NCI-H82 (cell line): ENCODE results near the gene C19orf73.

ENCODE experiments used
- DNase-seq: peaks from one replicate; lab custom pipeline; 2025; lab: John Stamatoyannopoulos, UW

C19orf73 gene

GRCh38 chr19:49101160-49101559, 17.8 kb downstream of the C19orf73 start:
- DNase-seq: no peak

- DNase-seq: no peak
These were observed 20.1 kb downstream of the C19orf73 start for GRCh38 chr19:49098795-49099194.

DNA sequence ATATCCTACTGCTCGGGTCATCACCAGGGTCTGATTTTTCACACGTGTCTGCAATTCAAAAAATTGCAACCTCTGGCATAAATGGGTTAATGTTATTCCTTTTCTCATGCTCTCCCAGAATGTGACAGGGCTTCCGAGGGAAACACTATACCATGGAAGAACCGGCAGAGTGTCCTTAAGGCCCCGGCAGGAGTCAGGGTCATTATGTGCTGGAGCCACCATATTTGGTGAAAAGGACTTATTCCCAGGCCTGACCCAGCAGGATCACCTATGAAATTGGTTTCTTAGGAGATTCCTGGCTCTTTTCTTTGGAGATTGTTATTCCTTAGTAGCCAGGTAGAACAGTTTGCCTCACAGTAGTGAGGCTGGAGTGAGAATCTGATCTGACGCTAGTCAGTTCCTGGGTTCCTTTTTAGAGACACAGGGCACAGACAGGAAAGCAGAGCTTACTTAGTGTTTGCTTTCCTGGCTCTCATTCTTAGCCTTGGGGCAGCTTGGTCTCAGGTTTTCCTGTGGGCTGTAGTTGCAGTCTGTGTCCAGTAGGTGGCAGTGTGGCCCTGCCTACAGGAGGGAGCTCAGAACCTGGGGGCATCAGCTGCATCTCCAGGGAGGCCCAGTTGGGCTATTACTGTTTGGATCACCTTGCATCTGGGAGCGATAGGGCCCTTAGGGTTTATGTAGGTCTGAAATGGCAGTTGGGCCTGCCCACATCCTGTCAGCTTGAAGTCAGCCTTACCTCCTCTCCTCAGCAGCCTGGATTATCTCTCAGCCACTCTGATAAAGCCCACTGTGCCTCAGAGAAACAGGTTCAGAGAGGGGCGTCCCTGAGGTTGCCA, 21.3 kb downstream of the C19orf73 start:
- peak; percentile 85 for DNase-seq

DNA sequence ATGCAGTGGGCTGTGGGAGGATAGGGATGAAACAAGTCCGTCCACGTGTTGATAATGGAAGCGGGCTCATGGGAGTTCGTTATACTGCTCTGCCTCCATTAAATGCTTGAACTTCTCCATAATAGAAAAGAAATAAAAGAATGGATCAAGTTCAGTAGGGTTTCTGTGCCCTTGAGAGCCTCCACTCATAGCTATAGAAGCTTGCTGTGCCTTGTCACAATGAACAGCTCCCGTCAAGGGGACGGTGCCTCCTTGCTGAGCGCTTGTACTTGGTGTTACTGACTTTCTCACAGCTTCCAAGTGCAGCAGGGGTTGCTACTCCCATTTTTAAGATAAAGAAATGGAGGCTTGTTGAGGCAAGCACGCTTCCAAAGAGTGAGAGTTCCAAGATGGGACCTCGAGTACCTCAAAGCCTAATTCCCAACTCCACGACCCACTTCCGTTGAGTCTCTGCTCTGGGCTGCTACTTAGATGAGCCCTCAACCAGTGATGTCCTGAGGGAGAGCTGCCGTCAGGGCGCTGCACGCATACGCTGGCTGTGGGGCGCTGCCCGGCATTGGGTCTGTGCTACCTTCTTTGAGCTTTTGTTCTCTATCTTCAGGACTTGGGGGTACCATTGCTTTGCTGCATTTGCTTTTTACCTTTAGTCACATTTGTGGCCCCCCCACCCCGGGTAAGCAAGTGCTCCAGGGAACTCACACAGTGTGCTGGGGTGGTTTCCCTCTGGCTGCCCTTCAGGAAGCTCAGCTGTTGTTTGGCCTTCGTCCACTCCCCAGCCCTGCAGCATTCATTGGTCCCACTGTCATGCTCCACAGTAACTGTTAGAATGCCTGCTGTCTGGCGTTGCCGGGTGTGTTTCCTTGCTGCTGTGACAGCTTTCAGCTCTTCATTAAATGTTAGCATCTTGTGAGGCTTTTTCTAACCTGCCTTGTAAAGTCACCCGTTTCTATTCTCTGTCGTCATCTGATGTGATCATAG, 24.1 kb downstream of the C19orf73 start:
- DNase-seq: no peak

GRCh38 chr19:49092686-49093085, 26.3 kb downstream of the C19orf73 start:
- no peak for DNase-seq

DNA sequence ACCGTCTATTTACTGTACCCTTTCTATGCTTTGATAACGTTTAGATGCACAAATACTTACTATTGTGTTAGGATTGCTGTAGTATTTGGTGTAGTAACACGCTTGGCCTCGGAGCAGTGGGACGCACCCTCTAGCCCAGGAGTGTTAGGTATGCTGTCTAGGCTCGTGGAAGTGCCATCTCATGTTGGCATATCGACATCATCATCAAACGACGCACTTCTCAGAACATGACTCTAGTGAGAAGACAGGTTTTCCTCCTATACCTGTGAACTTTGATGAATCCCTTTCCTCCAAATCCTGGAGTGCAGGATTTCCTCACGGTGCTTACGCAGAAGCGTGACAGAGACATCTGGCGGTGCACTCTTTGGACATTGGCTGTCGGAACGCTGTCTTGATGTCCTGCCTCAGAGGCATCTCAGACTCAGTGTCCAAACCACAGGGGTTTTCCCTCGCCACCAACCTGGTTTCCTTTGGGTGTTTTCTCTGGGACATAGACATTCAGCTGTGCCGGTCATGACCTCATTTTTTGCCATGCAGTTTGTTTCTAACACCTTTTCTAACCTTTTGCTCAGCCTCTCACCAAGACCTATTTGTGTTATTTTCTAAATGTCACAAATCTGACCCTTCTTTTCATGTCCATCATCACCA, 27.4 kb downstream of the C19orf73 start:
- no peak for DNase-seq

- no peak for DNase-seq
These were observed 32.6 kb downstream of the C19orf73 start for GRCh38 chr19:49086296-49086695.

GRCh38 chr19:49085868-49086232, 33.1 kb downstream of the C19orf73 start:
- DNase-seq: no peak

- peak; percentile 100 for DNase-seq
These were observed 33.7 kb downstream of the C19orf73 start, which contains the start of gene SNRNP70 for GRCh38 chr19:49085020-49085867. Gene SNRNP70, plus strand, starts transcription at chr19:49085451. Its CDS starts 964 bp downstream, at chr19:49086415.

- peak; percentile 44 for DNase-seq
These were observed 34.5 kb downstream of the C19orf73 start for GRCh38 chr19:49084206-49085019.

GRCh38 chr19:49081273-49081672, 37.7 kb downstream of the C19orf73 start:
- DNase-seq: no peak

DNA sequence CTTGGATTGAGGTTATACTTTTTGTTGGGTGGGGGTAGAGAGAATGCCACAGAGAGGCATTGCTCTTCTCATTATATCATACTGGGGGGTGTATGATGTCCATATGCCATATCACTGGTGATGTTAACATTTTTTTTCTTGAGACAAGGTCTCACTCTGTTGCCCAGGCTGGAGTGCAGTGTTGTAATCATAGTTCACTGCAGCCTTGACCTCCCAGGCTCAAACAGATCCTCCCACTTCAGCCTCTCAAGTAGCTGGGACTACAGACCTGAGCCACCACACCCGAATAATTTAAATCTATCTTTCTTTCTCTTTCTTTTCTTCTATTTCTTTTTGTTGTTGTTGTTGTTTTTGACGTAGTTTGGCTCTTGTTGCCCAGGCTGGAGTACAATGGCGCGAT, 38.6 kb downstream of the C19orf73 start:
- no peak for DNase-seq

- peak; percentile 63 for DNase-seq
These were observed 44.1 kb downstream of the C19orf73 start for GRCh38 chr19:49074869-49075268.

GRCh38 chr19:49073514-49074378, 45.2 kb downstream of the C19orf73 start:
- peak; percentile 83 for DNase-seq

DNA sequence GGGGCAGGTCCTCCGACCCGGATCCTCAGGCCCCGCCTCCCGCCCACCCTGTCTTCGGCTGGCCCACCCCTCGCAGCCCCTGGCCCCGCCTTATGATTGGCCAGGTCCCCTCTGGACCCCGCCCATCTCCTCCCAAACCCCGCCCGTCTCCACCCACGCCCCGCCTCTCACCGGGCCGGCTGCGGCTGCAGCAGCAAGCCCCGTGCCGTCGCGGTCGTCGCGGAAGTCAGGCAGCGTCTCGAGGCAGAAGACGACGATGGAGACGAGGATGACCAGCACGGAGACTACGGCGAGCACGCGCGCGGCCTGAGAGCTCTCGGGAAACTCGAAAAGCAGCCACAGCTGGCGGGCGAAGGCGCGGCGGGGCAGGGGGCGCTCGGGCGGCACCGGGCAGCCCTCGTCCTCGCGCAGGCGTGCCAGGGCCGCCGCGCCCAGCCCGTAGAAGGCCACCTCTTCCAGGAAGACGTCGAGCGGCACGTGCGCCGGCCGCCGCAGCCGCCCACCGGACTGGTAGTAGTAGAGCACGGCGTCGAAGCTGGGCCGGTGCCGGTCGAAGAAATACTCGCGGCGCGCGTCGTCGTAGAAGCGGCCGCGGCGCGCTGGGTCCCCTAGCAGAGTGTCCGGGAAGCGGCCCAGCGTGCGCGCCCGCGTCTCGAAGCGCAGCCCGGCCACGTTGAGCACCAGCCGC, 46.9 kb downstream of the C19orf73 start:
- peak; percentile 84 for DNase-seq

- no peak for DNase-seq
These were observed 48.5 kb downstream of the C19orf73 start for GRCh38 chr19:49070416-49070815.

DNA sequence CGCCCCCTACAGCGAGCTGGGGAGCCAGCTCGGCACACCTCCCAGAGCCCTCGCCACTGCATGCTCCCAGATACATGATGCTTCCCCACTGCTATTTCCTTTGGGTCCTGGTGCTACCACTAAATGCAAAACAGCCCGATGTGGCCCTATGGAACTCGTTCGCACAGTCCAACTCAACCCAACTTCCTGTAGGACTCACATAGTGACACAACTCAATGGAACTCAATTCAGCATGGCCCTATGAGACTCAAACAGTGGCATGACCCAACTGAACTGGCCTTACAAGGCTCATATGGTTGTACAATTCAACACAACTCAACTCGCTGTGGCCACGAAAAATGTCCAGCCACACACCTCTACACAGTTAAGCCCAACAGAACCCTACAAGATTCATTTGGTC, 49.9 kb downstream of the C19orf73 start:
- DNase-seq: no peak
